Measurements from ENCODE around the gene DNAJC25.

Gene DNAJC25

DNA sequence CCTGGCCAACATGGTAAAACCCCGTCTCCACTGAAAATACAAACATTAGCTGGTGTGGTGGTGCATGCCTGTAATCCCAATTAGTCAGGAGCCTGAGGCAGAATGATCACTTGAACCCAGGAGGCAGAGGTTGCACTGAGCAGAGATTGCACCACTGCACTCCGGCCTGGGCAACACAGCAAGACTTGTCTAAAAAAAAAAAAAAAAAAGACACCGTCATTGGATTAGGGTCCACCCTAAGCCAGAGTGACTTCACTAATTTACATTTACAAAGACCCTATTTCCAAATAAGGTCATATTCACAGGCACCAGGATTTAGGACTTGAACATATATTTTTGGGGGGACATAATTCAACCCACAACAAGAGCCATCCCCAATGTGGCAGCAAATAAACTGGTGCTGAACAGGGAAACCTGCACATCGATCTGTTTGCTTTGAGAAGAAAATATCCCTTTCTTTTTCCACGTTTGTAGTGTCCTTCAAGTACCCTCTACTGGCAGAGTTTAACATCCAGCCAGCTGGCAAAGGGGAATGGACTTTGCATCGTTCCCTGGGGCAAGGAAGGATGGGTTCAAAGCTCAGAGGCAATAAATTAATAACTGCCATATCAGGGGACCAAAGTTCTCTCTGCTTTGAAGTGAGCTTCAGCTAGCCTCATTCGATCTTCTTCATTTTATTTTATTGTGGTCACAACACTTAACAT, 3.7 kb upstream of the DNAJC25 start:
- in situ Hi-C loops (cut with HindIII; ENCODE audit: low sequenced_read_pairs), result no loop called here

- in situ Hi-C loops (cut with HindIII; ENCODE audit: low sequenced_read_pairs), result no loop called here
These were observed 2.7 kb upstream of the DNAJC25 start for GRCh38 chr9:111628411-111628810.

DNA sequence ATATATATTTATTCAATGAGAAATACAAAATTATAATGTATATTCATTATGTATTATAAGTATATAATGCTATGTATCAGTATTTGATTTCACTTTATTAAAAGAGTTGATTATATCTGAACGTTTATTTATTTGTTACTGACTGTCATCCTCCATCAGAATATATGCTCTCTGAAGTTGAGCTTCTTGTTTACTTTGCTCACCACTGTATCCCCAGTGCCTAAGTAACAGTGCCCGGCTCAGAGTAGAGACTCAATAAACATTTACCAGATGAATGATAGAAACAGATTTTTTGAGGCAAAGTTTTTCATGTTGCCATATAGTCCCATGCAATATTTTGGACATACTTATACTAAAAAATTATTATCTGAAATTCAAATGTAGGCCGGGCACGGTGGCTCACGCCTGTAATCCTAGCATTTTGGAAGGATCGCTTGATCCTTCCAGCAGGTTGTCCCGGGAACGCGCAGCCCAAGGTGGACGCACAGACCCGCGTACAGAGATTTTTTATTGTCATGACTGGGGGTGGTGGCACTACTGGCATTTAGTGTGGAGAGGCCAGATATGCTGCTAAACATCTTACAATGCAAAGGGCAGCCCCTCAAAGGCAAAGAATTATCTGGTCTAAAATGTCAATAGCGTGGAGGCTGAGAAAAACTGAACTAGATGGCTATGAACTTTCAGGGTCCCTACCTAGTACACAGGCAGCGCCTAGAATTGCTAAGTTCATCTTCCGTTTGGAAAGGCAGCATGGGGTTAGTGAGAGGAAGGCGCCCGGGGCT, 761 bp upstream of the DNAJC25 start:
- in situ Hi-C loops (cut with HindIII; ENCODE audit: low sequenced_read_pairs), result no loop called here

- in situ Hi-C loops (cut with HindIII; ENCODE audit: low sequenced_read_pairs), result no loop called here
These were observed 245 bp upstream of the DNAJC25 start for GRCh38 chr9:111630964-111631213.

- in situ Hi-C loops (cut with HindIII; ENCODE audit: low sequenced_read_pairs), result no loop called here
These were observed 926 bp downstream of the DNAJC25 start for GRCh38 chr9:111632060-111632459.

DNA sequence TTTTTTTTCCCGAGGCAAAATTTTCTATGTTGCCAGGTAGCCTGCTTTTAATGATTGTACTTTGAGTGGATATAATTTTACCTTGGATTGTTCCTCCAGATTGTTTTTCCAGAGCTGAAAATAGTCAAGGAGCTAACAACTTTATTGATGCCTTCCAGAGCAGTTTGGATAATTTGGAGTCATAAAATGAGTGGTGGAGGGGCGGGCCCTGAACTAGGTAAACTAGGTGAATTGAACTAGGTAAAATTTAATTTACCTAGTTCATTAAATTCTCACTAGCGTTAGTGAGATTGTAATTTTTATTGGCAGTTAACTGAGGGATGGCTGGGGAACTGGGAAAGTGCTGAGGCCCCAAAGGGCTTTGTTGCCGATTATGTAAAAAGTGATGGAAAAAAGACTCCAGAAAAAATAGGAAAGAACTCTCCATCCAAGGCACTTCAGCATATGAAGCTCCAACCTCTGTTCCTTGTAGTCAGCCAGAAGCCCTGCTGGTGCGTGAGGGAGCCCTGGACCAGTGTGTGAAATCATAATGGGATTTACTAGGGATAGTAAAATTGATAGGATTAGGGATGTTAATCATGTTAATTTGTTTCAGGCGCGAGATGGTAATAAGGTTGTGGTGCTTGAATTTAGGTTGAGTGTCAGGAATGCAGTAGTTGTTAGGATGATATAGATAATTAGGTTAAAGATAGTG, 1.7 kb downstream of the DNAJC25 start:
- in situ Hi-C loops (cut with HindIII; ENCODE audit: low sequenced_read_pairs), result no loop called here

DNA sequence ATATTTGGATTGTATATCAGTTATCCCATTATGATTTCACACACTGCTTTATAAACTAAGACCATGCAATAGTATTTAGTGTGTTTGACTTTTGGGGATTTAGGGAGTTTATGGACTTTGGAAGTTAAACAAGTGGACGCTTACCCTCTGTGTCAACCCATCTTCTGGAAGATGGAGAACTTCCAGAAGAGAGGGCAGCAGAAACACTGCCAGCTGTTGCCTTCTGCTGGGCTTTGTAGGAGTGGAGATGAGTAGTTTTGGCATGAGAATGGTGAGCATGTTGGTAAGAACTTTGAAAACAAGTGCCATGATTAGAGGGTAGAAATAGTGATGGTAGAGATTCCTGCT, 2.2 kb downstream of the DNAJC25 start:
- in situ Hi-C loops (cut with HindIII; ENCODE audit: low sequenced_read_pairs), result no loop called here

- in situ Hi-C loops (cut with HindIII; ENCODE audit: low sequenced_read_pairs), result no loop called here
These were observed 3.7 kb downstream of the DNAJC25 start for GRCh38 chr9:111634860-111635259.

DNA sequence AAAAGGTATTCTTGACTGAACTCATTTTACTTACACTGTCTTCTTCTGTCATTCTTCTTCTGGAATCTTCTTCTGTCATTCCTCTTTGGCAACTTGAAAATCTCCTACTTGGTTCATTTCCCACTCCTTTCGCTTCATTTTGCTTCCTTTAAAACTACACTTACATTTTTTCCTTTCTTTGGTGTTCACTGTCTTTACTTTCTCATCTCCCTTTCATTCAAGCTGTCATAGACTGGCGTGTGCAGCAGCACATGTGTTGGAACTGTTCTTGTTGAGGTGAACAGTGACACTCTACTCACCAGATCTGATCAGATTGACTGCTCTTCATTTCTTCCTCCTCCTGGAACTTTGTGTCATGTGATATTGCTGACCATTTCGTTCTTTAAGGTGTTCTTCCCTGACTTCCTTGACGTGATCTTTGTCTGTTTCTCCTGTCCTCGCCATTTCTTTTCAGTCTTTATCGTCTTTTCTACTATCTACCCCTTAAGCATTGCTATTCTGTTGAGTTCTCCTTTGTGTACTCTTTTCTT, 6.4 kb downstream of the DNAJC25 start:
- in situ Hi-C loops (cut with HindIII; ENCODE audit: low sequenced_read_pairs), result no loop called here

- in situ Hi-C loops (cut with HindIII; ENCODE audit: low sequenced_read_pairs), result no loop called here
These were observed 13.2 kb downstream of the DNAJC25 start for GRCh38 chr9:111644195-111644772.

- in situ Hi-C loops (cut with HindIII; ENCODE audit: low sequenced_read_pairs), result no loop called here
These were observed 14.7 kb downstream of the DNAJC25 start for GRCh38 chr9:111645806-111646205.

GRCh38 chr9:111646417-111646816, 15.3 kb downstream of the DNAJC25 start:
- in situ Hi-C loops (cut with HindIII; ENCODE audit: low sequenced_read_pairs), result no loop called here

DNA sequence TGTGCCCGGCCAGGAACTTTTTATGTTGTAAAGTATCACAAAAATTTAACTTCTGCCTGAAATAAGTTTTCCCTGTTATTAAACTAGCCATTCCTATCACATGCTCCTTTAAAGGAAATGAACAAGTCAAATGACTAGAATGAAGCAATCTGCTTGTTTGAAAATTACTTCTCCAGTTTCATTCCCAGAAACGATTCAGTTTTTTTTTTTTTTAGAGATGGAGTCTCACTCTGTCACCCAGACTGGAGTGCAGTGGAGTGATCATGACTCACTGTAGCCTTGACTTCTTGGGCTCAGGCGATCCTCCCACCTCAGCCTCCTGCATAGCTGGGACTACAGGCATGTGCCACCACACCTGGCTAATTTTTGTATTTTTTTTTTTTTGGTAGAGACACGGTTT, 16.9 kb downstream of the DNAJC25 start:
- in situ Hi-C loops (cut with HindIII; ENCODE audit: low sequenced_read_pairs), result no loop called here

DNA sequence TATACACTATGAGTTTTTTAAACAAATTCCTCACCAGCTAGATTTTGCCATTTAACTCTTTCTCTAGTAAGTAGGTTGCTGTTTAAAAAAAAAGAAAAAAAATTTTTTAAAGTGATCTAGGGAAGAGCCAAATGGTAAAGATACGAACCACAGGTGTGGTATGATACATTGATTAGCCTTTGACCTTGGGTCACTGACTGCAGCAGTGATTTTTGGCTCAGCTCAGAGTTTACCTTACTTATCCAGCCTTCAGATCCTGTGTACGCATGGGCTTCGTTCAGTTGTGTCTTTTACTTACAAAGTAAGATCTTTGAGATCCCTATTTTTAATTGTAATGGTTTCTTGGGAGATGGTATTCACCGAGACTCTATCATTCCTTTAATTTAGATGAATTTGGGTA, 17.9 kb downstream of the DNAJC25 start:
- in situ Hi-C loops (cut with HindIII; ENCODE audit: low sequenced_read_pairs), result no loop called here

DNA sequence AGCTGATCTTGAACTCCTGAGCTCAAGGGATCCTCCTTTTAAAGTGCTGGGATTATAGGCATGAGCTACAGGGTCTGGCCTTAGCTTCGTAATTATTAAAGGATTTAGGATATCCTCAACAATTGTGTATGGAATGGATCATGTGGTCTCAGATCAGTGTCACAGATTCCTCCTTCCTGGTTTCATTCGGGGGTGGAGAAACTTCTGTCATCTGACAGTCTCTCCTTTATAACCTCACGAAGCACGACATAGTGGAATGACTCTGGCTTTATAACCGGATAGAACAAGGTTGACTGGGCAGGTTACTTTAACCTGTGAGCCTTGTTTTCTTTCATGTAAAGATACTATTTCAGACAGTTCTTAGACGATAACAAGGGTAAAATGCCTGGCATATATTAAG, 25.9 kb downstream of the DNAJC25 start:
- in situ Hi-C loops (cut with HindIII; ENCODE audit: low sequenced_read_pairs), result no loop called here

- in situ Hi-C loops (cut with HindIII; ENCODE audit: low sequenced_read_pairs), result no loop called here
These were observed 27.8 kb downstream of the DNAJC25 start for GRCh38 chr9:111658943-111659342.

- in situ Hi-C loops (cut with HindIII; ENCODE audit: low sequenced_read_pairs), result no loop called here
These were observed 28.6 kb downstream of the DNAJC25 start for GRCh38 chr9:111659691-111660090.

DNA sequence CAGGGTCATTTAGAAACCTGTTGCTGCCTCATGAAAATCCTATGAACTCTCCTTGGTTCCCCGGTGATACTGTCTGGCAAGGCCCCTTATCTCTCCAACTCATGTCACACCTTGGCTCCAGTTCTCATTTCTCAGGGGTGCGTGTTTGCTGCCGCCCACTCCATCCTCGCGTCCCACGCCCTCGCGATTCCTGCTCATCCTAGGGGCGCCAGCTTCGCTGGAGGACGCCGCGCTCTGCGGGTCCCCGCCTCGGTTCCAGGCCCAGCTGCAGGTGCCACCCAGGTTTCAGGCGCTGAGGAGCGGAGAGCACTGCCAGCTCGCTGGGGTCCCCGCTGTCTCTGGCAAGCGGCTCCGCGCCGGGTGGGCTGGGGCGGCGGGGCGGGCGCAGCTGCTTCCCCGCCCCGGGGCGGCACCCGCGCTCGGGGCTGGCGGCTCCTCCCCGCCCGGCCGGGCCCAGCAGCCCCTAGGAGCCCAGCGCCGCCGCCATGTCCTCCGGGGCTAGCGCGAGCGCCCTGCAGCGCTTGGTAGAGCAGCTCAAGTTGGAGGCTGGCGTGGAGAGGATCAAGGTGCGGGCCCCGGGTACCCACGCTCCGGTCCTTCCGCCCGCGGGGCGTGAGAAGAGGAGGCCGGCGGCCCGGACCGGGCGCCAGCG, 30.1 kb downstream of the DNAJC25 start, which contains the start of gene GNG10:
Gene GNG10, plus strand, starts transcription at position 456 of the 652 bp plus-strand sequence. Its CDS starts 30 bp downstream, at position 486.
- in situ Hi-C loops (cut with HindIII; ENCODE audit: low sequenced_read_pairs), result no loop called here

DNA sequence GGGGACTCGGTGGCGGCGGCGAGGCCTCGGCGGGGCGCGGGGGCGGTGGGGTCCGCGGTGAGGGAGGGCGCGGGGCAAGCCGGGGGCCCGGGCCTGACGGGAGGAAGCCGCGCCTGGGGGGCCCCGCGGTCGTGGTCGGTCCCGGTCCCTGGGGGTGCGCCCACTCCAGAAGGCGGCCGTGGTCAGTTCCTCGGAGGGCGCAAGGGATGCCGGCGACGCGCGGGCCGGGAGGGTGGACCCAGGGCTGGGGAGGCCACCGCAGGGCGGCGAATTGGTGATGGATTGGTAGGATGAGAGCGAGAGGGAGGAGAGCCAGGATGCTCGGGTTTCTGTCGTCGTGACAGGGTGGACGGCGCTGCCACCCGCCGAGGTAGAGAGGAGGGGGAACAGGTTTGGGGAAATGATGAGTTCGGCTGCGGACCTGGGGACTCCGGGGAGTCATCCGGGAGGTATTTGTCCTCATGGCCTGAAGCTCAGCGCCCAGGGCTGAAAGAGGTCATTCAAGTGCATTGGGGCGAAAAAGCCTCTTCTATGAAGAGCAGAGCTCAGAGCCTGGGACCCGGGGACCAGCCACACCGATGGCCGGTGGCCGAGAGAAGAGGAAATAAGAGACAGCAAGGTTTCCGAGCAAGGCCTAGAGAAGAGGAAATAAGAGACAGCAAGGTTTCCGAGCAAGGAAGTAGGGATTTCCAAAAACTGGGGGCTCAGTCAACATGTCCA, 30.8 kb downstream of the DNAJC25 start:
- in situ Hi-C loops (cut with HindIII; ENCODE audit: low sequenced_read_pairs), result no loop called here

DNA sequence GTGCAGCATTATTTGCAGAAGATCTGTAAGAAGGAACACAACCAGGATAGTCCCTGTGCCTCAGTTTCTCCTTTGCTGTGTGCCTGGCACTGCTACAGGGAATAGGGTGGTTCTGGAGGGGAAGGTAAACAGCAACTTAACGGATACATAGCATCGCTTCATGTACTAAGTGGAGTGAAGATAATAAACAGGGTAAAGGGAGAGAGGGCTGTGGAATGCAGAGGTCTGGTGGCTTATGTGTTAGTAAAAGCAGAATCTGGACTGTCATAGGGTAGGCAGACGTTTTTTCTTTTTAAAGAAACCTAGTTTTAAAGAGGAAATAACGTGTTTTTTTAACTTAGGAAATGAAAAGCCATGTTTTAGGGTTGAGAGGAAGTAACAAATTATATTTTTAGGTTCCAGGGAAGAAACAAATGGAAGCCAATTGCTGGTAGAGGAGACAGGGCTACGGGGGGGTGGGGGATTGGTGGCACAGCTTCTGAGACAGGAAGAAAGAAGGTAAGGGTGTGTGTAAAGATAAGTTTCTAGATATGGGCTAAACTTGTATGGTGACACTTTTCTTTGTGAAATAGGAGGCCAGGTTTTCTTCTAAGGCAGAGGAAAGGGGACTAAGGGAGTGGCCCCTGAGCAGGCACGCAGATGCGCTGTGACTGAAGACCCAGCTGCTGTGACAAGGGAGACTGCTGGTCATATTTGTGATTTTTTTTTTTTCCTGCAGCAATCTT, 31.6 kb downstream of the DNAJC25 start:
- in situ Hi-C loops (cut with HindIII; ENCODE audit: low sequenced_read_pairs), result no loop called here
